Neutrophil (primary cell): ENCODE measurements around the gene SENP1.
"Not testable (repeated sequence)": the region's sequence is repeated elsewhere in the genome, so short reads cannot be mapped to it uniquely, and the experiment has no call there.

ENCODE experiments used
- H3K27ac ChIP-seq: fragments of 200-600 bp; sonication (generic); 2 replicates; pipeline ENCODE4 v1.5.1; 2016; ENCODE audit warnings: mild to moderate bottlenecking, moderate library complexity
- H3K27me3 ChIP-seq: fragments of 200-600 bp; sonication (generic); 2 replicates; pipeline ENCODE4 v1.6.0; 2016; ENCODE audit warnings: mild to moderate bottlenecking
- H3K36me3 ChIP-seq: fragments of 200-600 bp; sonication (generic); 2 replicates; pipeline ENCODE4 v1.5.1; 2017
- H3K4me1 ChIP-seq, 2 experiments: fragments of 200-600 bp in 1 of 2; sonication (generic) in 1 of 2; 1 replicate in 1 of 2; 2 replicates in 1 of 2; pipeline versions ENCODE4 v1.5.1 to v1.6.1; 2013 to 2016; ENCODE audit warnings: low read depth in 1 of 2, low read length in 1 of 2, mild to moderate bottlenecking in 1 of 2, moderate library complexity in 1 of 2; ENCODE audit not compliant: control insufficient read depth in 1 of 2, insufficient read depth in 1 of 2
- H3K4me3 ChIP-seq, 2 experiments: fragments of 200-600 bp in 1 of 2; sonication (generic) in 1 of 2; 1 replicate in 1 of 2; 2 replicates in 1 of 2; pipeline ENCODE4 v1.5.1; 2013 to 2016; ENCODE audit warnings: low read depth in 1 of 2, low read length in 1 of 2, mild to moderate bottlenecking in 1 of 2, moderate library complexity in 1 of 2
- H3K9me3 ChIP-seq: fragments of 200-600 bp; sonication (generic); 2 replicates; pipeline ENCODE4 v1.5.1; 2016
- TF ChIP-seq, protein P1 (sequence below): fragments of 200-600 bp; sonication (generic); IDR thresholded peaks from 2 replicates; pipeline ENCODE4 v1.5.1; 2016; ENCODE audit warnings: antibody characterized with exemption

The SENP1 gene

GRCh38 chr12:48126953-48127630 lies 21.2 kb upstream of the SENP1 start:
- no peaks in the 10 kb centered on the region for H3K9me3 ChIP-seq
- TF ChIP-seq, protein P1, sequence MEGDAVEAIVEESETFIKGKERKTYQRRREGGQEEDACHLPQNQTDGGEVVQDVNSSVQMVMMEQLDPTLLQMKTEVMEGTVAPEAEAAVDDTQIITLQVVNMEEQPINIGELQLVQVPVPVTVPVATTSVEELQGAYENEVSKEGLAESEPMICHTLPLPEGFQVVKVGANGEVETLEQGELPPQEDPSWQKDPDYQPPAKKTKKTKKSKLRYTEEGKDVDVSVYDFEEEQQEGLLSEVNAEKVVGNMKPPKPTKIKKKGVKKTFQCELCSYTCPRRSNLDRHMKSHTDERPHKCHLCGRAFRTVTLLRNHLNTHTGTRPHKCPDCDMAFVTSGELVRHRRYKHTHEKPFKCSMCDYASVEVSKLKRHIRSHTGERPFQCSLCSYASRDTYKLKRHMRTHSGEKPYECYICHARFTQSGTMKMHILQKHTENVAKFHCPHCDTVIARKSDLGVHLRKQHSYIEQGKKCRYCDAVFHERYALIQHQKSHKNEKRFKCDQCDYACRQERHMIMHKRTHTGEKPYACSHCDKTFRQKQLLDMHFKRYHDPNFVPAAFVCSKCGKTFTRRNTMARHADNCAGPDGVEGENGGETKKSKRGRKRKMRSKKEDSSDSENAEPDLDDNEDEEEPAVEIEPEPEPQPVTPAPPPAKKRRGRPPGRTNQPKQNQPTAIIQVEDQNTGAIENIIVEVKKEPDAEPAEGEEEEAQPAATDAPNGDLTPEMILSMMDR, result no peak

DNA sequence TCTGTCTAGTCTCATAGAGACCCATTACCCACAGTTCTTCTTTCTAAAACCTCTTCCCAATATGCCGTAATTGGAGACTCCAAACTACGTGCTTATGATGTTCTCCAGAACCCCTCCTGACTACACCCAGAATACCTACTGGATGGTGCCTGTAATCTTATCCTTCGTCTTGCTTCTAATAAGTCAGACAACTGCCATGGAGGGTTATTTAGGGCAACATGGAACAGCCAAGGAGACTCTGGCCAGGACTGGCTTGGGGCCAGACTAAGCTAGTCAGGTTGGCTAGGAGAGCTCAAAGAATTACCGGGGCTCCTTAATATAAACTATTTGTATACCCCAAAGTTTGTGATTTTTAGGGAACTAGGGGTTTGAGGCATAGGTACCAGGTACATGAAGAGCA lies 20.1 kb upstream of the SENP1 start:
- TF ChIP-seq, protein P1, result no peak
- H3K36me3 ChIP-seq, result no peaks in the 10 kb centered on the region

More at GRCh38 chr12:48126953-48127630, 21.2 kb upstream of the SENP1 start:
- no peak overlapping the region for H3K27ac ChIP-seq
- no peaks in the 10 kb centered on the region for H3K36me3 ChIP-seq
- H3K4me1 ChIP-seq, result no peaks in the 10 kb centered on the region
- no peaks in the 10 kb centered on the region for H3K27me3 ChIP-seq
- no peak overlapping the region for H3K4me3 ChIP-seq

GRCh38 chr12:48125542-48125941 lies 19.7 kb upstream of the SENP1 start:
- H3K4me1 ChIP-seq, H3K36me3 ChIP-seq, H3K27me3 ChIP-seq, H3K9me3 ChIP-seq, H3K27ac ChIP-seq, H3K4me3 ChIP-seq: not testable (repeated sequence)

More for the DNA sequence above, 20.1 kb upstream of the SENP1 start:
- no peak overlapping the region for H3K4me3 ChIP-seq
- H3K4me1 ChIP-seq, result no peaks in the 10 kb centered on the region
- H3K27ac ChIP-seq, result no peak overlapping the region
- no peaks in the 10 kb centered on the region for H3K9me3 ChIP-seq
- H3K27me3 ChIP-seq, result peaks cover under 1% of the 10 kb centered on the region

DNA sequence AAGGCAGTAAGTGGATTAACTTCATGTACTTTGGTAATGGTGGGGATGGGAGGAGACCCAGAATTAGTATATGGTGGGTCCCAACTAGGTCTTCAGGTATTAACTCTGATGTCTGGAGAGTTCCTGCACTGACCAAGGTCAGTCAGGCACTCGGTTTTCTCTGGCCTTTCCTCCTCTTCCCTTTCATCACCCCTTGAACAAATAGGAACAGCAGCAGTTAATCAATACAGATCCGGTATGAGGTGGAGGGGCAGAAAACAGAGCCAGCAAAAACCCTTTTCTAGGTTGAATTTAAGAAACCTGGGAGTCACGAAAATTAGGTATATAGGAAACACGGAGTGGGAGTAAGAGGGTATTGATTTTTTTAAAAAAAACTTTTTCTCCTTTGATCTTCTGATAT lies 17.3 kb upstream of the SENP1 start:
- TF ChIP-seq, protein P1, result no peak
- H3K27ac ChIP-seq, result no peak overlapping the region
- no peaks in the 10 kb centered on the region for H3K36me3 ChIP-seq
- no peak overlapping the region for H3K4me3 ChIP-seq
- peaks cover 4 to 8% of the 10 kb centered on the region in 2 experiments for H3K4me1 ChIP-seq
- peaks cover 28% of the 10 kb centered on the region for H3K27me3 ChIP-seq
- H3K9me3 ChIP-seq, result no peaks in the 10 kb centered on the region

- Histone ChIP-seq H3K27me3 (peaks cover 38% of the 10 kb centered on the region), H3K9me3 (no peaks in the 10 kb centered on the region), H3K4me1 (peaks cover 4 to 8% of the 10 kb centered on the region in 2 experiments), H3K27ac (no peak overlapping the region), H3K4me3 (no peak overlapping the region), H3K36me3 (no peaks in the 10 kb centered on the region)
- TF ChIP-seq, protein P1, result no peak
Measured at GRCh38 chr12:48122065-48122834, 16.4 kb upstream of the SENP1 start.

- Histone ChIP-seq H3K36me3 (no peaks in the 10 kb centered on the region), H3K4me3 (no peak overlapping the region), H3K27ac (no peak overlapping the region), H3K4me1 (peaks cover 4 to 8% of the 10 kb centered on the region in 2 experiments), H3K9me3 (no peaks in the 10 kb centered on the region), H3K27me3 (peaks cover 45% of the 10 kb centered on the region)
- TF ChIP-seq, protein P1, result no peak
Measured at GRCh38 chr12:48121522-48121921, 15.6 kb upstream of the SENP1 start.
